Measurements from ENCODE around the gene ZFYVE21.
"Not testable (repeated sequence)": the region's sequence is repeated elsewhere in the genome, so short reads cannot be mapped to it uniquely, and the experiment has no call there.

Gene ZFYVE21

GRCh38 chr14:103691655-103692054 lies 24.0 kb upstream of the ZFYVE21 start:
- not testable (repeated sequence) for H3K27me3 ChIP-seq (ENCODE audit: control insufficient read depth in 2 of 2, insufficient read depth in 2 of 2, low read length in 2 of 2); H3K4me3 ChIP-seq (ENCODE audit: low read length in 2 of 2); H3K9ac ChIP-seq (ENCODE audit: low read depth in 1 of 2, low read length in 2 of 2); H3K27ac ChIP-seq (ENCODE audit: low read depth in 2 of 2, low read length in 2 of 2); H3K9me3 ChIP-seq (ENCODE audit: control insufficient read depth in 2 of 2, low read length in 2 of 2); H3K4me1 ChIP-seq (ENCODE audit: control insufficient read depth in 2 of 2, insufficient read depth in 2 of 2, low read length in 2 of 2)
- H3K36me3 ChIP-seq (ENCODE audit: control insufficient read depth in 2 of 2, insufficient read depth in 2 of 2, low read length in 2 of 2): peaks cover 39 to 49% of the 10 kb centered on the region in 2 donors

GRCh38 chr14:103692159-103692558 lies 23.5 kb upstream of the ZFYVE21 start:
- H3K4me1 ChIP-seq (ENCODE audit: control insufficient read depth in 2 of 2, insufficient read depth in 2 of 2, low read length in 2 of 2): peaks cover 11 to 15% of the 10 kb centered on the region in 2 donors
- no peak overlapping the region for H3K4me3 ChIP-seq (ENCODE audit: low read length in 2 of 2)
- H3K27ac ChIP-seq (ENCODE audit: low read depth in 2 of 2, low read length in 2 of 2): no peak overlapping the region
- no peak overlapping the region for H3K9ac ChIP-seq (ENCODE audit: low read depth in 1 of 2, low read length in 2 of 2)
- no peaks in the 10 kb centered on the region for H3K27me3 ChIP-seq (ENCODE audit: control insufficient read depth in 2 of 2, insufficient read depth in 2 of 2, low read length in 2 of 2)
- H3K9me3 ChIP-seq (ENCODE audit: control insufficient read depth in 2 of 2, low read length in 2 of 2): no peaks in the 10 kb centered on the region
- peaks cover 35 to 45% of the 10 kb centered on the region in 2 donors for H3K36me3 ChIP-seq (ENCODE audit: control insufficient read depth in 2 of 2, insufficient read depth in 2 of 2, low read length in 2 of 2)

GRCh38 chr14:103692871-103693270 lies 22.7 kb upstream of the ZFYVE21 start:
- Histone ChIP-seq H3K4me3 (ENCODE audit: low read length in 2 of 2) (no peak overlapping the region), H3K27ac (ENCODE audit: low read depth in 2 of 2, low read length in 2 of 2) (peak overlapping the region; percentile 36 to 58), H3K9me3 (ENCODE audit: control insufficient read depth in 2 of 2, low read length in 2 of 2) (no peaks in the 10 kb centered on the region), H3K4me1 (ENCODE audit: control insufficient read depth in 2 of 2, insufficient read depth in 2 of 2, low read length in 2 of 2) (peaks cover 17 to 20% of the 10 kb centered on the region in 2 donors), H3K27me3 (ENCODE audit: control insufficient read depth in 2 of 2, insufficient read depth in 2 of 2, low read length in 2 of 2) (no peaks in the 10 kb centered on the region), H3K9ac (ENCODE audit: low read depth in 1 of 2, low read length in 2 of 2) (peak overlapping the region in 1 of 2 donors; percentile 28), H3K36me3 (ENCODE audit: control insufficient read depth in 2 of 2, insufficient read depth in 2 of 2, low read length in 2 of 2) (peaks cover 32 to 48% of the 10 kb centered on the region in 2 donors)

- Histone ChIP-seq H3K9me3 (ENCODE audit: control insufficient read depth in 2 of 2, low read length in 2 of 2) (no peaks in the 10 kb centered on the region), H3K4me3 (ENCODE audit: low read length in 2 of 2) (no peak overlapping the region), H3K27me3 (ENCODE audit: control insufficient read depth in 2 of 2, insufficient read depth in 2 of 2, low read length in 2 of 2) (no peaks in the 10 kb centered on the region), H3K4me1 (ENCODE audit: control insufficient read depth in 2 of 2, insufficient read depth in 2 of 2, low read length in 2 of 2) (peaks cover 23 to 26% of the 10 kb centered on the region in 2 donors), H3K27ac (ENCODE audit: low read depth in 2 of 2, low read length in 2 of 2) (peak overlapping the region; percentile 43 to 58), H3K36me3 (ENCODE audit: control insufficient read depth in 2 of 2, insufficient read depth in 2 of 2, low read length in 2 of 2) (peaks cover 26 to 50% of the 10 kb centered on the region in 2 donors), H3K9ac (ENCODE audit: low read depth in 1 of 2, low read length in 2 of 2) (peak overlapping the region in 1 of 2 donors; percentile 6)
These were observed 22.1 kb upstream of the ZFYVE21 start for GRCh38 chr14:103693515-103693914.

GRCh38 chr14:103694572-103695026 lies 21.0 kb upstream of the ZFYVE21 start:
- Histone ChIP-seq H3K27ac (ENCODE audit: low read depth in 2 of 2, low read length in 2 of 2) (no peak overlapping the region), H3K36me3 (ENCODE audit: control insufficient read depth in 2 of 2, insufficient read depth in 2 of 2, low read length in 2 of 2) (peaks cover 21 to 45% of the 10 kb centered on the region in 2 donors), H3K4me3 (ENCODE audit: low read length in 2 of 2) (no peak overlapping the region), H3K9ac (ENCODE audit: low read depth in 1 of 2, low read length in 2 of 2) (no peak overlapping the region), H3K4me1 (ENCODE audit: control insufficient read depth in 2 of 2, insufficient read depth in 2 of 2, low read length in 2 of 2) (peaks cover 29% of the 10 kb centered on the region in 2 donors), H3K27me3 (ENCODE audit: control insufficient read depth in 2 of 2, insufficient read depth in 2 of 2, low read length in 2 of 2) (no peaks in the 10 kb centered on the region), H3K9me3 (ENCODE audit: control insufficient read depth in 2 of 2, low read length in 2 of 2) (no peaks in the 10 kb centered on the region)

- Histone ChIP-seq H3K9me3 (ENCODE audit: control insufficient read depth in 2 of 2, low read length in 2 of 2) (no peaks in the 10 kb centered on the region), H3K4me1 (ENCODE audit: control insufficient read depth in 2 of 2, insufficient read depth in 2 of 2, low read length in 2 of 2) (peaks cover 29% of the 10 kb centered on the region in 2 donors), H3K4me3 (ENCODE audit: low read length in 2 of 2) (no peak overlapping the region), H3K36me3 (ENCODE audit: control insufficient read depth in 2 of 2, insufficient read depth in 2 of 2, low read length in 2 of 2) (peaks cover 19 to 43% of the 10 kb centered on the region in 2 donors), H3K27me3 (ENCODE audit: control insufficient read depth in 2 of 2, insufficient read depth in 2 of 2, low read length in 2 of 2) (no peaks in the 10 kb centered on the region), H3K27ac (ENCODE audit: low read depth in 2 of 2, low read length in 2 of 2) (no peak overlapping the region), H3K9ac (ENCODE audit: low read depth in 1 of 2, low read length in 2 of 2) (no peak overlapping the region)
These were observed 20.1 kb upstream of the ZFYVE21 start for GRCh38 chr14:103695296-103696069.

- no peaks in the 10 kb centered on the region for H3K9me3 ChIP-seq (ENCODE audit: control insufficient read depth in 2 of 2, low read length in 2 of 2)
- no peak overlapping the region for H3K9ac ChIP-seq (ENCODE audit: low read depth in 1 of 2, low read length in 2 of 2)
- peaks cover 19 to 45% of the 10 kb centered on the region in 2 donors for H3K36me3 ChIP-seq (ENCODE audit: control insufficient read depth in 2 of 2, insufficient read depth in 2 of 2, low read length in 2 of 2)
- H3K27me3 ChIP-seq (ENCODE audit: control insufficient read depth in 2 of 2, insufficient read depth in 2 of 2, low read length in 2 of 2): no peaks in the 10 kb centered on the region
- H3K4me3 ChIP-seq (ENCODE audit: low read length in 2 of 2): no peak overlapping the region
- peaks cover 29% of the 10 kb centered on the region in 2 donors for H3K4me1 ChIP-seq (ENCODE audit: control insufficient read depth in 2 of 2, insufficient read depth in 2 of 2, low read length in 2 of 2)
- H3K27ac ChIP-seq (ENCODE audit: low read depth in 2 of 2, low read length in 2 of 2): peak overlapping the region in 1 of 2 donors; percentile 48
These were observed 19.6 kb upstream of the ZFYVE21 start for GRCh38 chr14:103696070-103696402.

- Histone ChIP-seq H3K9me3 (ENCODE audit: control insufficient read depth in 2 of 2, low read length in 2 of 2) (no peaks in the 10 kb centered on the region), H3K27ac (ENCODE audit: low read depth in 2 of 2, low read length in 2 of 2) (peak overlapping the region; percentile 21 to 48), H3K36me3 (ENCODE audit: control insufficient read depth in 2 of 2, insufficient read depth in 2 of 2, low read length in 2 of 2) (peaks cover 19 to 45% of the 10 kb centered on the region in 2 donors), H3K4me1 (ENCODE audit: control insufficient read depth in 2 of 2, insufficient read depth in 2 of 2, low read length in 2 of 2) (peaks cover 29% of the 10 kb centered on the region in 2 donors), H3K4me3 (ENCODE audit: low read length in 2 of 2) (peak overlapping the region in 1 of 2 donors; percentile 7), H3K27me3 (ENCODE audit: control insufficient read depth in 2 of 2, insufficient read depth in 2 of 2, low read length in 2 of 2) (no peaks in the 10 kb centered on the region), H3K9ac (ENCODE audit: low read depth in 1 of 2, low read length in 2 of 2) (no peak overlapping the region)
These were observed 19.0 kb upstream of the ZFYVE21 start for GRCh38 chr14:103696466-103697071.

GRCh38 chr14:103697206-103697602 lies 18.4 kb upstream of the ZFYVE21 start:
- H3K4me1 ChIP-seq (ENCODE audit: control insufficient read depth in 2 of 2, insufficient read depth in 2 of 2, low read length in 2 of 2): peaks cover 29% of the 10 kb centered on the region in 2 donors
- H3K9ac ChIP-seq (ENCODE audit: low read depth in 1 of 2, low read length in 2 of 2): no peak overlapping the region
- no peaks in the 10 kb centered on the region for H3K27me3 ChIP-seq (ENCODE audit: control insufficient read depth in 2 of 2, insufficient read depth in 2 of 2, low read length in 2 of 2)
- no peaks in the 10 kb centered on the region for H3K9me3 ChIP-seq (ENCODE audit: control insufficient read depth in 2 of 2, low read length in 2 of 2)
- peak overlapping the region in 1 of 2 donors; percentile 9 for H3K27ac ChIP-seq (ENCODE audit: low read depth in 2 of 2, low read length in 2 of 2)
- H3K36me3 ChIP-seq (ENCODE audit: control insufficient read depth in 2 of 2, insufficient read depth in 2 of 2, low read length in 2 of 2): peaks cover 21 to 47% of the 10 kb centered on the region in 2 donors
- H3K4me3 ChIP-seq (ENCODE audit: low read length in 2 of 2): no peak overlapping the region

- Histone ChIP-seq H3K4me1 (ENCODE audit: control insufficient read depth in 2 of 2, insufficient read depth in 2 of 2, low read length in 2 of 2) (peaks cover 29% of the 10 kb centered on the region in 2 donors), H3K27ac (ENCODE audit: low read depth in 2 of 2, low read length in 2 of 2) (peak overlapping the region in 1 of 2 donors; percentile 52), H3K9ac (ENCODE audit: low read depth in 1 of 2, low read length in 2 of 2) (no peak overlapping the region), H3K36me3 (ENCODE audit: control insufficient read depth in 2 of 2, insufficient read depth in 2 of 2, low read length in 2 of 2) (peaks cover 24 to 51% of the 10 kb centered on the region in 2 donors), H3K4me3 (ENCODE audit: low read length in 2 of 2) (no peak overlapping the region), H3K27me3 (ENCODE audit: control insufficient read depth in 2 of 2, insufficient read depth in 2 of 2, low read length in 2 of 2) (no peaks in the 10 kb centered on the region), H3K9me3 (ENCODE audit: control insufficient read depth in 2 of 2, low read length in 2 of 2) (no peaks in the 10 kb centered on the region)
These were observed 17.8 kb upstream of the ZFYVE21 start for GRCh38 chr14:103697603-103698379.

Data from mucosa of rectum (tissue), 2 donors.